ENCODE measurements around the gene INA. TPM values are rescaled to one million over a fixed set of nuclear protein-coding genes. Genes with fewer than 3 reads are reported as not detected.

INA gene
- total and polyA plus RNA-seq, 2 donors (not counting 3 experiments of a cell fraction or from before 2014, with no cell fraction given): 0.25 to 0.40 TPM

DNA sequence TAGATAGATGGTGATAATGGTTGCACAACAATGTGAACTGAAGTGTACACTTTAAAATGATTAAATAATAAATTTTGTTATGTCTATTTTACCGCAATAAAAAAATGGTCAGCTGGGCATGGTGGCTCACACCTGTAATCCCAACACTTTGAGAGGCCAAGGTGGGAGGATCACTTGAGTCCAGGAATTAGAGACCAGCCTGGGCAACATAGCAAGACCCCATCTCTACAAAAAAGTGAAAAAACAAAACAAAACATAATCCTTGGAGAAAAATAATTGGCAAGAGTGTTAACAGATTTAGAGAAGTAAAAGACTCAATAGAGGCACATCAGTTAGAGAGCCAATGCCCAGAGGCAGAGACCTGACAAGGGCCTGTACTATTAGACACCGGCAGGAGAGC, 41.2 kb upstream of the INA start:
- Histone ChIP-seq H3K4me1 (ENCODE audit: control insufficient read depth, extremely low read depth, insufficient read depth, low read length) (peaks cover 25% of the 10 kb centered on the region), H3K9ac (replicated peaks; ENCODE audit: extremely low read depth, insufficient read depth, low read length) (no peak overlapping the region), H3K27ac (ENCODE audit: insufficient read depth, low read depth, low read length) (no peak overlapping the region), H3K79me2 (ENCODE audit: control insufficient read depth, insufficient read depth, low read length) (no peaks in the 10 kb centered on the region), H3K9me1 (replicated peaks; ENCODE audit: control insufficient read depth, extremely low read depth, insufficient read depth, low read length) (no peaks in the 10 kb centered on the region), H3K4me2 (ENCODE audit: insufficient read depth, low read length) (no peak overlapping the region), H2AFZ (ENCODE audit: low read depth, low read length) (no peak overlapping the region), H4K20me1 (replicated peaks; ENCODE audit: control insufficient read depth, extremely low read depth, insufficient read depth, low read length) (no peaks in the 10 kb centered on the region), H3K27me3 (ENCODE audit: control insufficient read depth in 2 of 2, insufficient read depth in 2 of 2, low read length in 2 of 2) (no peaks in the 10 kb centered on the region), H3K4me3 (replicated peaks in 1 of 3; ENCODE audit: insufficient read depth in 1 of 3, low read depth in 1 of 3, low read length in 3 of 3) (no peak overlapping the region), H3K9me3 (replicated peaks; ENCODE audit: control insufficient read depth, insufficient read depth, low read length) (no peaks in the 10 kb centered on the region), H3K36me3 (ENCODE audit: control insufficient read depth in 2 of 2, extremely low read depth in 1 of 2, insufficient read depth in 2 of 2, low read length in 2 of 2) (no peaks in the 10 kb centered on the region)
- dilution Hi-C loops (cut with MboI; ENCODE audit: extremely low pct_ligation_motif_present, low sequenced_read_pairs): no loop called here
- TF ChIP-seq POLR2A (IDR thresholded peaks at IDR 0.05; ENCODE audit: low read depth, low read length) (no peak), POLR2AphosphoS5 (IDR thresholded peaks at IDR 0.05; ENCODE audit: insufficient read depth, low read depth, low read length) (no peak), GATA2 (IDR thresholded peaks at IDR 0.05; ENCODE audit: insufficient read depth, insufficient read length, low read depth, low read length) (no peak), MYC (IDR thresholded peaks at IDR 0.05; ENCODE audit: low read depth, low read length) (no peak), FOS (IDR thresholded peaks at IDR 0.05; ENCODE audit: borderline replicate concordance, insufficient read depth, low read length) (no peak), EZH2 (IDR thresholded peaks at IDR 0.05; ENCODE audit: borderline replicate concordance, low read depth, low read length, severe bottlenecking) (no peak), JUN (IDR thresholded peaks at IDR 0.05; ENCODE audit: borderline replicate concordance, insufficient read depth, insufficient read length, low read depth) (no peak)
- TF ChIP-seq, protein P1, sequence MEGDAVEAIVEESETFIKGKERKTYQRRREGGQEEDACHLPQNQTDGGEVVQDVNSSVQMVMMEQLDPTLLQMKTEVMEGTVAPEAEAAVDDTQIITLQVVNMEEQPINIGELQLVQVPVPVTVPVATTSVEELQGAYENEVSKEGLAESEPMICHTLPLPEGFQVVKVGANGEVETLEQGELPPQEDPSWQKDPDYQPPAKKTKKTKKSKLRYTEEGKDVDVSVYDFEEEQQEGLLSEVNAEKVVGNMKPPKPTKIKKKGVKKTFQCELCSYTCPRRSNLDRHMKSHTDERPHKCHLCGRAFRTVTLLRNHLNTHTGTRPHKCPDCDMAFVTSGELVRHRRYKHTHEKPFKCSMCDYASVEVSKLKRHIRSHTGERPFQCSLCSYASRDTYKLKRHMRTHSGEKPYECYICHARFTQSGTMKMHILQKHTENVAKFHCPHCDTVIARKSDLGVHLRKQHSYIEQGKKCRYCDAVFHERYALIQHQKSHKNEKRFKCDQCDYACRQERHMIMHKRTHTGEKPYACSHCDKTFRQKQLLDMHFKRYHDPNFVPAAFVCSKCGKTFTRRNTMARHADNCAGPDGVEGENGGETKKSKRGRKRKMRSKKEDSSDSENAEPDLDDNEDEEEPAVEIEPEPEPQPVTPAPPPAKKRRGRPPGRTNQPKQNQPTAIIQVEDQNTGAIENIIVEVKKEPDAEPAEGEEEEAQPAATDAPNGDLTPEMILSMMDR (IDR thresholded peaks at IDR 0.05; ENCODE audit: extremely low read depth in 1 of 2, insufficient read depth in 1 of 2, low read depth in 1 of 2, low read length in 2 of 2): no peak
- TF ChIP-seq, protein P2, sequence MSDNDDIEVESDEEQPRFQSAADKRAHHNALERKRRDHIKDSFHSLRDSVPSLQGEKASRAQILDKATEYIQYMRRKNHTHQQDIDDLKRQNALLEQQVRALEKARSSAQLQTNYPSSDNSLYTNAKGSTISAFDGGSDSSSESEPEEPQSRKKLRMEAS (IDR thresholded peaks at IDR 0.05; ENCODE audit: insufficient read depth, insufficient read length): no peak
- intact Hi-C loops (cut with micrococcal nuclease): no loop called here
- BruUV-seq (replicated peaks): no TSS peak
- CTCF ChIA-PET: interaction anchor here (0.9 to 6.9 kb wide), 2 partner anchors 8 to 318 kb away, joined by 3 to 57 read pairs; partner anchors contain the start of gene CNNM2
- POLR2A ChIA-PET: no interaction called here
- FAIRE-seq: no peak
- DNase-seq (ENCODE audit: low read depth, low spot score): no peak
